ENCODE results near the gene STT3A. TPM values are rescaled to one million over a fixed set of nuclear protein-coding genes. Genes with fewer than 3 reads are reported as not detected.

Gene STT3A
- total and polyA plus RNA-seq, 2 of the 13 experiments (the other 11 are each of a cell fraction or from before 2014, with no cell fraction given), result 229 to 319 TPM

DNA sequence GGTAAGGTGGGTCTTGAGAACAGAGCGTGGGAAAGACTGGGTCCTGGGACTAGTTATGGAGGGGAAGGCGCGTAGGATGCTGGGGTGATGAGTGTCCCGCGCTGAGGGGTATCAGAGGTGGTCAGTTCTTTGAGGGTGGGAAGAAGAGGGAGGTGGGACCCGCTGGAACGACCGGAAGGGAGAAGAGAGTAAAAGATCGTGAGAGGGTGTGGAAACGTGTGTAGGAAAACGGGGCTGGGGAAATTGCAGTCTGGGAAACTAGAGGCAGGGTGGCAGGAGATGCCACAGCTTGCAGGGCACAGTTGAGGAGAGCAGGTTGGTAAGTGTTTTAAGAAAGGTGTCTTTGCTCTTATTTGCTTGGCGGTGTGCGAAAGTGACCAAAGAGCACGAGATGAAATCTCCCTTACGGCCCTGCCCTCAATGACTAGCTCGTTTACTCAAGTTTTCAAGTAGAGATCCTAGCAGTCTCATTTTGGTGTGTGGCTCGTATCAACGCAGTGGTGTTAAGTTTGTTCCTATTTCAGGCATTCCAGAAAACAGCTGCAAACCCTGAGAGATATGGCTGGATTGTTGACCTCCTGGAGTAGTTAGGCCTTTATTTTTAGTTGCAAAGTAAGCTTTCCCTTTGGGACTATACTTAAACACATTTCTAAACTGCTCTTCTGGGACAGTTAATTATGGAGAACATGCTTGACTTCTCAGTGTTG, 615 bp downstream of the STT3A start (continued):
- TF ChIP-seq GPN1 (CRISPR knock-in tag; IDR thresholded peaks at IDR 0.05; ENCODE audit: borderline replicate concordance) (no peak), ZNF207 (IDR thresholded peaks at IDR 0.05; ENCODE audit: borderline replicate concordance) (no peak), ZNF790 (CRISPR knock-in tag; IDR thresholded peaks at IDR 0.05; ENCODE audit: borderline replicate concordance) (no peak), KLF12 (CRISPR knock-in tag; IDR thresholded peaks at IDR 0.05; ENCODE audit: borderline replicate concordance) (no peak; the same call in 1 of the 2 replicates), KDM5A (IDR thresholded peaks at IDR 0.05; ENCODE audit: borderline replicate concordance, low read length) (0 out of 2 replicates have a peak, but pooled peaks have one; percentile 44), ZNF446 (CRISPR knock-in tag; IDR thresholded peaks at IDR 0.05) (no peak), POLR2AphosphoS2 (IDR thresholded peaks at IDR 0.05; ENCODE audit: low read depth, low read length) (no peak), NFIC (IDR thresholded peaks at IDR 0.05; ENCODE audit: low read length) (no peak), POLR2AphosphoS5 (IDR thresholded peaks at IDR 0.05; ENCODE audit: low read depth, low read length) (peak; percentile 36; the same call in 1 of the 2 replicates), SOX5 (CRISPR knock-in tag; IDR thresholded peaks at IDR 0.05; ENCODE audit: borderline replicate concordance) (no peak), SP4 (CRISPR knock-in tag; IDR thresholded peaks at IDR 0.05) (no peak), ZBTB38 (CRISPR knock-in tag; IDR thresholded peaks at IDR 0.05) (no peak), RBM22 (optimal IDR thresholded peaks at IDR 0.05; ENCODE audit: low read length) (no peak), ZC3H4 (CRISPR knock-in tag; IDR thresholded peaks at IDR 0.05; ENCODE audit: borderline replicate concordance) (no peak), ZBTB7B (CRISPR knock-in tag; IDR thresholded peaks at IDR 0.05) (peak; percentile 28; the same call in 1 of the 2 replicates), TMF1 (CRISPR knock-in tag; IDR thresholded peaks at IDR 0.05; ENCODE audit: low read depth) (no peak), ZNF709 (CRISPR knock-in tag; IDR thresholded peaks at IDR 0.05) (no peak), SIX4 (CRISPR knock-in tag; IDR thresholded peaks at IDR 0.05) (no peak), EP300 (IDR thresholded peaks at IDR 0.05; ENCODE audit: low read depth in 2 of 2, low read length in 2 of 2) (no peak), EP300 (CRISPR knock-in tag; IDR thresholded peaks at IDR 0.05; ENCODE audit: borderline replicate concordance) (no peak), SKI (IDR thresholded peaks at IDR 0.05; ENCODE audit: partially characterized antibody) (no peak), ZIK1 (CRISPR knock-in tag; IDR thresholded peaks at IDR 0.05; ENCODE audit: borderline replicate concordance, low read depth) (0 out of 2 replicates have a peak, but pooled peaks have one; percentile 4)
- TF ChIP-seq, protein P1, sequence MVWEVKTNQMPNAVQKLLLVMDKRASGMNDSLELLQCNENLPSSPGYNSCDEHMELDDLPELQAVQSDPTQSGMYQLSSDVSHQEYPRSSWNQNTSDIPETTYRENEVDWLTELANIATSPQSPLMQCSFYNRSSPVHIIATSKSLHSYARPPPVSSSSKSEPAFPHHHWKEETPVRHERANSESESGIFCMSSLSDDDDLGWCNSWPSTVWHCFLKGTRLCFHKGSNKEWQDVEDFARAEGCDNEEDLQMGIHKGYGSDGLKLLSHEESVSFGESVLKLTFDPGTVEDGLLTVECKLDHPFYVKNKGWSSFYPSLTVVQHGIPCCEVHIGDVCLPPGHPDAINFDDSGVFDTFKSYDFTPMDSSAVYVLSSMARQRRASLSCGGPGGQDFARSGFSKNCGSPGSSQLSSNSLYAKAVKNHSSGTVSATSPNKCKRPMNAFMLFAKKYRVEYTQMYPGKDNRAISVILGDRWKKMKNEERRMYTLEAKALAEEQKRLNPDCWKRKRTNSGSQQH (CRISPR knock-in tag; IDR thresholded peaks at IDR 0.05; ENCODE audit: low read depth), result no peak; the same call in 1 of the 2 replicates
- TF ChIP-seq, protein P2, sequence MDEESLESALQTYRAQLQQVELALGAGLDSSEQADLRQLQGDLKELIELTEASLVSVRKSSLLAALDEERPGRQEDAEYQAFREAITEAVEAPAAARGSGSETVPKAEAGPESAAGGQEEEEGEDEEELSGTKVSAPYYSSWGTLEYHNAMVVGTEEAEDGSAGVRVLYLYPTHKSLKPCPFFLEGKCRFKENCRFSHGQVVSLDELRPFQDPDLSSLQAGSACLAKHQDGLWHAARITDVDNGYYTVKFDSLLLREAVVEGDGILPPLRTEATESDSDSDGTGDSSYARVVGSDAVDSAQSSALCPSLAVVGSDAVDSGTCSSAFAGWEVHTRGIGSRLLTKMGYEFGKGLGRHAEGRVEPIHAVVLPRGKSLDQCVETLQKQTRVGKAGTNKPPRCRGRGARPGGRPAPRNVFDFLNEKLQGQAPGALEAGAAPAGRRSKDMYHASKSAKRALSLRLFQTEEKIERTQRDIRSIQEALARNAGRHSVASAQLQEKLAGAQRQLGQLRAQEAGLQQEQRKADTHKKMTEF (CRISPR knock-in tag; IDR thresholded peaks at IDR 0.05), result peak; percentile 25; the same call in 1 of the 2 replicates
- TF ChIP-seq, protein P3, sequence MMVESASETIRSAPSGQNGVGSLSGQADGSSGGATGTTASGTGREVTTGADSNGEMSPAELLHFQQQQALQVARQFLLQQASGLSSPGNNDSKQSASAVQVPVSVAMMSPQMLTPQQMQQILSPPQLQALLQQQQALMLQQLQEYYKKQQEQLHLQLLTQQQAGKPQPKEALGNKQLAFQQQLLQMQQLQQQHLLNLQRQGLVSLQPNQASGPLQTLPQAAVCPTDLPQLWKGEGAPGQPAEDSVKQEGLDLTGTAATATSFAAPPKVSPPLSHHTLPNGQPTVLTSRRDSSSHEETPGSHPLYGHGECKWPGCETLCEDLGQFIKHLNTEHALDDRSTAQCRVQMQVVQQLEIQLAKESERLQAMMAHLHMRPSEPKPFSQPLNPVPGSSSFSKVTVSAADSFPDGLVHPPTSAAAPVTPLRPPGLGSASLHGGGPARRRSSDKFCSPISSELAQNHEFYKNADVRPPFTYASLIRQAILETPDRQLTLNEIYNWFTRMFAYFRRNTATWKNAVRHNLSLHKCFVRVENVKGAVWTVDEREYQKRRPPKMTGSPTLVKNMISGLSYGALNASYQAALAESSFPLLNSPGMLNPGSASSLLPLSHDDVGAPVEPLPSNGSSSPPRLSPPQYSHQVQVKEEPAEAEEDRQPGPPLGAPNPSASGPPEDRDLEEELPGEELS (CRISPR knock-in tag; IDR thresholded peaks at IDR 0.05), result no peak
- TF ChIP-seq, protein P4, sequence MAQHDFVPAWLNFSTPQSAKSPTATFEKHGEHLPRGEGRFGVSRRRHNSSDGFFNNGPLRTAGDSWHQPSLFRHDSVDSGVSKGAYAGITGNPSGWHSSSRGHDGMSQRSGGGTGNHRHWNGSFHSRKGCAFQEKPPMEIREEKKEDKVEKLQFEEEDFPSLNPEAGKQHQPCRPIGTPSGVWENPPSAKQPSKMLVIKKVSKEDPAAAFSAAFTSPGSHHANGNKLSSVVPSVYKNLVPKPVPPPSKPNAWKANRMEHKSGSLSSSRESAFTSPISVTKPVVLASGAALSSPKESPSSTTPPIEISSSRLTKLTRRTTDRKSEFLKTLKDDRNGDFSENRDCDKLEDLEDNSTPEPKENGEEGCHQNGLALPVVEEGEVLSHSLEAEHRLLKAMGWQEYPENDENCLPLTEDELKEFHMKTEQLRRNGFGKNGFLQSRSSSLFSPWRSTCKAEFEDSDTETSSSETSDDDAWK (CRISPR knock-in tag; IDR thresholded peaks at IDR 0.05), result no peak
